Stimulated activated naive B cell treated with anti-CD40 and anti-IgM and Interleukin-4, amounts not matched to agents 10 μg/mL and 1 μg/mL and 100 μg/mL, for 72 hours (primary cell): Measurements from ENCODE around the gene SEC11A.
"Not testable (repeated sequence)": the region's sequence is repeated elsewhere in the genome, so short reads cannot be mapped to it uniquely, and the experiment has no call there.

Experiments used
- ATAC-seq, 2 donors: fragments of 150-1000 bp; cut with Tn5 transposase; replicated peaks; 2 replicates each; pipeline ENCODE4 v1.10.0; 2021; ENCODE audit warnings: moderate library complexity in 1 of 2
- DNase-seq: peaks from one replicate; pipeline ENCODE4 v3.0.0; 2021
- H3K27ac Mint-ChIP-seq: one replicate; pipeline ENCODE4 v1.8.0; 2022; ENCODE audit warnings: mild to moderate bottlenecking, mixed read lengths
- H3K27me3 Mint-ChIP-seq, 2 donors: one replicate each; pipeline ENCODE4 v1.8.0; 2022; ENCODE audit warnings: mixed read lengths in 2 of 2
- H3K36me3 Mint-ChIP-seq, 2 donors: one replicate each; pipeline ENCODE4 v1.8.0; 2022; ENCODE audit warnings: mixed read lengths in 2 of 2, mild to moderate bottlenecking in 1 of 2
- H3K4me1 Mint-ChIP-seq, 2 donors: one replicate each; pipeline ENCODE4 v1.8.0; 2022; ENCODE audit warnings: mixed read lengths in 2 of 2, mild to moderate bottlenecking in 1 of 2
- H3K4me3 Mint-ChIP-seq, 2 donors: one replicate each; pipeline ENCODE4 v1.8.0; 2022; ENCODE audit warnings: mild to moderate bottlenecking in 2 of 2, mixed read lengths in 2 of 2, moderate library complexity in 1 of 2
- H3K9me3 Mint-ChIP-seq, 2 donors: one replicate each; pipeline ENCODE4 v1.8.0; 2022; ENCODE audit warnings: mixed read lengths in 2 of 2, mild to moderate bottlenecking in 1 of 2

SEC11A gene

DNA sequence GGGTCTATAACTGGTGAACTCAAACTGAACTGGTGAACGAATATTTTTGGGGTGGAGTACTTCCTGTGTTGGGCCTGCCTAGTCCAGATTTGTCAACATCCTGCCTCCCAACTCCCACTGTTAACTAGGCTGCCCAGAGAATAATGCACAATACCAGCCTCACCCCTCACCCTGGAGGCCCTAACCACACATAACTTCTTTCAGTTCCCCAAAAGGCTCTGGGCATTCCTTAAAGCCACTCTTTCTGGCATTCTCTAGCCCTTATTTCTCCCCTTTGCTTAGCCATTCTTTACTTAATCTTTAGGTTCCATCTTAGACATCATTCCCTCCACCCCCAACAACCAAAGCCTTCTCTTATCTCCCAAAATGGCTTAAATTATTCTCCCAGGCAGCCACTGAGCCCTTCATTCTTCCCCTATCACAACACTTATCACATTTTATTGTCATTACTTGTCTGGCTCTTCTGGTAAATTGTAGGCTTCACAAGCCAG, 9.1 kb upstream of the SEC11A start:
- no peak for DNase-seq
- H3K4me3 Mint-ChIP-seq: peak overlapping the region; percentile 26 to 50
- no peaks in the 10 kb centered on the region for H3K27me3 Mint-ChIP-seq
- peaks cover 23 to 51% of the 10 kb centered on the region in 2 donors for H3K4me1 Mint-ChIP-seq
- H3K9me3 Mint-ChIP-seq: no peaks in the 10 kb centered on the region
- ATAC-seq: peak; percentile 81 to 85
- H3K36me3 Mint-ChIP-seq: no peaks in the 10 kb centered on the region
- peak overlapping the region; percentile 81 for H3K27ac Mint-ChIP-seq

DNA sequence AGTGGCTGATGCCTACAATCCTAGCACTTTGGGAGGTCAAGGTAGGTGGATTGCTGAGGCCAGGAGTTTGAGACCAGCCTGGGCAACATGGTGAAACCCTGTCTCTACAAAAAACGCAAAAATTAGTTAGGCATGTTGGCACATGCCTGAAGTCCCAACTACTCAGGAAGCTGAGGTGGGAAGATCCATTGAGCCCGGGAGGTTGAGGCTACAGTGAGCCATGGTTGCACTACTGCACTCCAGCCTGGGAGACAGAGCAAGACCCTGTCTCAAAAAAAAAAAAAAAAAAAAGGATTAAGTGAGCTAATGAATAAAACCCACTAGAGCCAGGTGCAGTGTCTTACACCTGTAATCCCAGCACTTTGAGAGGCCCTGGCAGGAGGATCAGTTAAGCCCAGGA, 6.7 kb upstream of the SEC11A start:
- no peak for DNase-seq
- Mint-ChIP-seq H3K4me3 (no peak overlapping the region), H3K36me3 (no peaks in the 10 kb centered on the region), H3K27me3 (no peaks in the 10 kb centered on the region), H3K4me1 (peaks cover 15 to 52% of the 10 kb centered on the region in 2 donors), H3K27ac (peak overlapping the region; percentile 51), H3K9me3 (no peaks in the 10 kb centered on the region)
- ATAC-seq: no peak

DNA sequence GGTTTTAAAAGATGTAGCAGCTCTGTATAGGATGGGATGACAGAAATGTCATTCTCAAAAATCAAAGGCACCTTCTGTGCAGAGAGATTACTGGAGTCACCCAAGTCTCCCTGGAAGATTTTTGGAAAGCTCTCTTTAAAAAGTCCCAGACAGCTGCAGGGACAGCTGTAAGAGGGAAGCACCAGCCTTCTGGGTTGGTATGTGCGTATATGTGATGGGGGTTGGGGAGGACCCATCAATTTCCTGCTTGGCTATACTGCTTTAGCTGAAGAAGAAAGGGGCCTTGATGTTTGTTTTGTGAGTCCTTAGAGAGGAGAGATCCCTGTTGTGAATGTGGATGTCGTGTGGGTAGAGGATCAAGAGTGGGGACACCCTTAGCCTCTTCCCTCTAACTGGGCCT, 5.4 kb upstream of the SEC11A start:
- no peak for ATAC-seq
- peak overlapping the region; percentile 38 for H3K27ac Mint-ChIP-seq
- H3K4me1 Mint-ChIP-seq: peaks cover 15 to 52% of the 10 kb centered on the region in 2 donors
- H3K36me3 Mint-ChIP-seq: no peaks in the 10 kb centered on the region
- H3K27me3 Mint-ChIP-seq: no peaks in the 10 kb centered on the region
- H3K9me3 Mint-ChIP-seq: no peaks in the 10 kb centered on the region
- no peak overlapping the region for H3K4me3 Mint-ChIP-seq
- no peak for DNase-seq

DNA sequence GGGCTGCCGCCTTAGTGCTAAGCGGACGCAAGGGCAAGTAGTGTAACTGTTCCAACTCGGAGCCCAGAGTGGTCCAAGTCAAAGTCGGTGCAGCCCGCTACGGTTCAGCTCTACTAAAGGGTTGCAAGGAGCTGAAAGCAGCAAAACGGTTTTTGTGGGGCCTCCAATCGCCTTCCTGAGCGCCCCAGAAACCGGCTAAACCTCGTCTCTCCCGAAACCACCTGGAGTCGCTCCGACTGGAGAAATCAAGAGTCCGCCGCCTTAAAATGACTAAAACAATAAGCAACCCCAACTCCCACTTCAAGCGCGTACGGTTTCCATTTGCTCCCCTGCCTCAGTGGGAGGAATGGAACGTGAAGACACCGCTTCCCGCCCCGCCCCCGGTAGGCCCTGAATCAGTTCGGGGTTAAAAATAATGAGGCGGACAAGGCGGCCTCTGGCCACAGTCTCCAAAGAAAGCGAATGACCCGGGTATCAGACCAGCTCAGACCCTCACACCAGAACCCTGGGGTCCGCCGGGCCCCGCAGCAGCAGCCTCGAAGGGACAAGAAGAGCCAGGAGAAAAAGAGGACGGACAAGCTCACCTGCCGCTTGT, 401 bp downstream of the SEC11A start:
- DNase-seq: peak; percentile 9
- peak; percentile 6 to 7 for ATAC-seq
- Mint-ChIP-seq H3K4me1 (peaks cover 5 to 40% of the 10 kb centered on the region in 2 donors), H3K4me3 (peak overlapping the region; percentile 94 to 97), H3K9me3 (no peaks in the 10 kb centered on the region), H3K27ac (peak overlapping the region; percentile 93), H3K36me3 (peaks cover 9 to 10% of the 10 kb centered on the region in 2 donors), H3K27me3 (no peaks in the 10 kb centered on the region)

DNA sequence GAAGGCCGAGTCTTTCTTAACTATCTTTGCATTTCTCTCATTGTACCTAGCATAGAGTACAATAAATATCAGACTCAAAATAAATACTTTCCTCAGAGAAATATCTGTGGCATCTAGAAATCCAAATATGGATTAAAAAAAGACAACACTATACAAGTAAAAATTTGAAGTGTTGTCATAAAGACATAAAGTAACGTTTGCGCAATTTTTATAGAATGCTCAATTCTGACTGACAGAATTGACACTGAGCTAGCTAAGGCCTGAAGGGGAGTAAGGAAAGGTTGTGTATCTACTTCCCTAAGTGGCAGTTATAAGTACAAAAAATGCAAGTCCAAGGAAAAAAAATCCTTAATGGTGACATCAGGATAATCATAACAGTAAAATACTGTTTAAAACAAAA, 1.1 kb downstream of the SEC11A start:
- peaks cover 9 to 10% of the 10 kb centered on the region in 2 donors for H3K36me3 Mint-ChIP-seq
- DNase-seq (no peak), ATAC-seq (no peak)
- peak overlapping the region; percentile 93 for H3K27ac Mint-ChIP-seq
- H3K4me3 Mint-ChIP-seq: peak overlapping the region; percentile 94 to 97
- H3K27me3 Mint-ChIP-seq: no peaks in the 10 kb centered on the region
- no peaks in the 10 kb centered on the region for H3K9me3 Mint-ChIP-seq
- peaks cover 5 to 40% of the 10 kb centered on the region in 2 donors for H3K4me1 Mint-ChIP-seq

DNA sequence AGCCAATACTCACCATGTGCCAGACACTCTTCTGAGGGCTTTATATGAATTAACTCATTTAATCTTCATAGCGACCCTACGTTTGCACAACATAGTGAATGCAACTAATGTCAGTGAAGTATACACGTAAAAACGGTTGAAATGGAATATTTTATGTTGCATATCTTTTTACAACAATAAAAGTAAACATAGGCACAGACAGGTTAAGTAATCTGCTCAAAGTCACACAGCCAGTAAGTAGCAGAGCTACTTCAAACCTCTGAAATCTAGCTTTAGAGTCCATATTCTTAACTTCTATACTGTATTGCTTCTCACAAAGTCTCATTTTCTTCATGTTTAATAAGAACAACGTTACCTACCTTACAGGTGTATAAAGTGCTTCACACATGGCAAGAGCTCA, 1.6 kb downstream of the SEC11A start:
- Mint-ChIP-seq H3K9me3 (no peaks in the 10 kb centered on the region), H3K36me3 (peaks cover 9 to 10% of the 10 kb centered on the region in 2 donors), H3K4me3 (peak overlapping the region; percentile 94 to 97), H3K4me1 (peaks cover 5 to 40% of the 10 kb centered on the region in 2 donors), H3K27me3 (no peaks in the 10 kb centered on the region), H3K27ac (peak overlapping the region; percentile 47)
- ATAC-seq (no peak), DNase-seq (no peak)

DNA sequence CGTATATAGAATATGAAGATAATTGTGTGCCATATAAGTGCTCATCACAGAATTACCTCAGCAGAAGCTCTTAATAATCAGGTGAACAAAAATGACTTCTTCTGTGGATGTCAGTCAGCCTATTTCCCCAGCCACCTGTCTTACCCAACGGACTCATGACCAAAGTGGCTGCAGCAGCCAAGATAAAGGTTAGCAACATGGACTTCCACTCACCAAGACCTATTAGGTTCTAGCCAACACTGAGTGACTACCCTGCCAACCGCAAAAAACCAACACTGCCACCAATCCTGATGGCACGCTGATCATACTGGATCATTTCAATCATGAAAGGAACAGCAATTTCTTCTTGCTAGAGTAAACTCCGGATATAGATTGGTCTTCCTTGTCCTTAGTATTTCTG, 12.1 kb downstream of the SEC11A start:
- Mint-ChIP-seq H3K4me3 (no peak overlapping the region), H3K36me3 (peaks cover 26 to 42% of the 10 kb centered on the region in 2 donors), H3K27me3 (no peaks in the 10 kb centered on the region), H3K9me3 (no peaks in the 10 kb centered on the region), H3K4me1 (peaks cover 36 to 61% of the 10 kb centered on the region in 2 donors), H3K27ac (no peak overlapping the region)
- ATAC-seq (no peak), DNase-seq (no peak)

DNA sequence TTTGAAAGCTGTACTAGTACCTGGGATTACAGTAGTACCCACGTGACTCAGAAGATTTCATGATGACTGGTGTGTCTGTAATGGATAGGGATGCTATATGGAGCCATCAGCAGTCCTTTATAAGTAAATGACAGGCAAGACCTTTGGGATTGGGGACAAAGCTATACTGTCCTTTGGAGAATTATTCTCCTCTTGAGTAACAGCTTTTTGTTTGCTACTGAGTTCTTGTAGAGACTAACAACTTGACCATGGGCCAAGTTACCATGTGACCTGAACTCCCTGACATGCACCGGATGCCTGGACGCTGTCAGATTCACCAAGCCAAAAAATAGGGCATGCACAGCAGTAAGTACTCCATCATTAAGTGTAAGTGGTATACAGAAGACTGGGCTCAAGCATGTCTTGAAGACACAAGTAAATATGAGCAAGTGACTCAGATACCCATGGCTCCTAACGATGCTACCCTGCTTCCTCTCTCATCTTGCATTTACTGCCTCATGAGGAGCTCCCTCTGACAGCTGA, 12.9 kb downstream of the SEC11A start:
- no peaks in the 10 kb centered on the region for H3K27me3 Mint-ChIP-seq

DNA sequence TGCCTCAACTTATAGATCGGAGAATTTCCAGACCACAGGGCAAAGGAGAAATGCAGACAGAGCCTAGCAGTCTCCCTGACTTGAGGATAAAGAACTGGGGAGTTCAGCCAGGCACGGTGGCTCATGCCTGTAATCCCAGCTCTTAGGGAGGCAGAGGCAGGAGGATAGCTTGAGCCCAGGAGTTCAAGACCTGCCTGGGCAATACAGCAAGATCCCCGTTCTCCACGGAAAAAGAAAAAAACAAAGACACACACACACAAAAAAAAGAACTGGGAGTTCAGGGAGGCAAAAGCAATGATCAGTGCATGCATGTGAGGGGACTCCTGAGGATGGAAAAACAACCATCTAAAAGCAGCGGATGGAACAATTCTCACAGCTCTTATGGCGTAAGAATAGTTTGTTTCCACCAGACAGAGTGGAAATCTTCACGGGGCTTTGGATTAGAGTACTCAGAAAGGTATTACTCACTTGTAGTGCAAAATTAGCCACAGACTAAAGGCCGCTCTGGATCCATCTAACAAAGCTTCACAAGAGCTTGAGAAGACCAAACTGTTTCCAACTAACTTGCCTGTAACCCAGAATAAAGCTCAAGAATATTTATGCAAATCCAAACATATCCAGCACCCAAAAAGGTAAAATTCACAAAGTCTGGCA, 16.3 kb downstream of the SEC11A start:
- Mint-ChIP-seq H3K27ac (peak overlapping the region; percentile 14), H3K36me3 (peaks cover 20 to 30% of the 10 kb centered on the region in 2 donors), H3K9me3 (no peaks in the 10 kb centered on the region), H3K4me1 (peaks cover 26 to 54% of the 10 kb centered on the region in 2 donors), H3K27me3 (no peaks in the 10 kb centered on the region), H3K4me3 (no peak overlapping the region)
- peak; percentile 61 to 68 for ATAC-seq
- DNase-seq: no peak

More for the DNA sequence above, 12.9 kb downstream of the SEC11A start:
- Mint-ChIP-seq H3K36me3 (peaks cover 22 to 38% of the 10 kb centered on the region in 2 donors), H3K9me3 (no peaks in the 10 kb centered on the region), H3K4me1 (peaks cover 32 to 56% of the 10 kb centered on the region in 2 donors), H3K4me3 (no peak overlapping the region), H3K27ac (peak overlapping the region; percentile 39)
- no peak for ATAC-seq
- no peak for DNase-seq

DNA sequence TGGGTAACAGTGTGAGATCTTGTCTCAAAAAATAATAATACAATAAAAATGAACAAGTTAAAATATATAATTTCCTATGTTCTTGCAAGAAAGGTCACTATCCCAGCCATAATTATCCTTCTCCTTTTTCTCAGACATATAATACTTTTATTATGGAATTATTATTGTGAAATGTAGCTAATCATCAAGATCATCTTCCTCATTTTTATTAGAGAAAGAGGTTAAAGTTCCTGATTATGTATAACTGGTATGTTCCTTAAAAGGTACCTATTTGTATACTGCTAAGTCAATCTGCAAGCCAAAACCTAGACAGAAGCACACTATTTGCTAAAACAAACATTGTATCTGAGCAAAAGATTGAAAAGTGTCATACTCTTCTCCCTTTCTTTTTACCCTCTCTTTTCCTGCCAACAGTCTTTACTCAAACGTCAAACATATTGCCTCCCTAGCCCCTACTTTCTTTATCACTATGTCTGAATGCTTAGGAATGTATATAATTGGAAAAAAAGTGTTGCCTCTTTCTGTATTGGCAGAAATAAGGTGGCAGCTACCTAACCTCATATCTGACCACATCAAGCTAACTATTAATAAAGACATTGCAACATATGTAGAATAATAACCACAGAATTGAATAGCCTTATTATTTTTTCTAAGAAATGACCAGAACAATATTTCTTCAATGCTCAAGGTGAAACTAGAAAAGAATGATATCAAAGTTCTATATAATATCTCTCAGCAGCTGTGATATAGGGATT, 18.5 kb downstream of the SEC11A start:
- H3K27ac Mint-ChIP-seq: no peak overlapping the region

DNA sequence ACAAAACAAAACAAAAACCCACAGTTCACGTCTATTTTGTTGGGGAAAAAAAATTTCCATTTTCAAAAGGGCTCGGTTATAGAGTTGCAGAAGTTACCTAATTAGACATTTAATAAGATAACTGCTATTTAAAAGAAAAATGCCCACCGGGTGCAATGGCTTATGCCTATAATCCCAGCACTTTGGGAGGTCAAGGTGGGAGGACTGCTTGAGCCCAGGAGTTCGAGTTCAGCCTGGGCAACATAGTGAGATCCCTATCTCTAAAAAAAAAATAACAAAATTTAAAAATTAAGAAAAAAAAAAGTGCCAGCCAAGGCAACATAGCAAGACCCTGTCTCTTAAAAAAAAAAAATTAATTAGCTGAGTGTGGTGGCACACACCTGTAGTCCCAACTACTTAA, 19.2 kb downstream of the SEC11A start:
- H3K27me3 Mint-ChIP-seq: no peaks in the 10 kb centered on the region
- ATAC-seq (no peak), DNase-seq (no peak)
- H3K9me3 Mint-ChIP-seq: no peaks in the 10 kb centered on the region
- H3K4me3 Mint-ChIP-seq: no peak overlapping the region
- peaks cover 17 to 22% of the 10 kb centered on the region in 2 donors for H3K36me3 Mint-ChIP-seq
- H3K27ac Mint-ChIP-seq: no peak overlapping the region
- peaks cover 11 to 40% of the 10 kb centered on the region in 2 donors for H3K4me1 Mint-ChIP-seq

More for the DNA sequence above, 18.5 kb downstream of the SEC11A start:
- DNase-seq (no peak), ATAC-seq (no peak)
- Mint-ChIP-seq H3K4me1 (peaks cover 11 to 34% of the 10 kb centered on the region in 2 donors), H3K27me3 (no peaks in the 10 kb centered on the region), H3K9me3 (no peaks in the 10 kb centered on the region), H3K4me3 (no peak overlapping the region), H3K36me3 (peaks cover 12 to 15% of the 10 kb centered on the region in 2 donors)

DNA sequence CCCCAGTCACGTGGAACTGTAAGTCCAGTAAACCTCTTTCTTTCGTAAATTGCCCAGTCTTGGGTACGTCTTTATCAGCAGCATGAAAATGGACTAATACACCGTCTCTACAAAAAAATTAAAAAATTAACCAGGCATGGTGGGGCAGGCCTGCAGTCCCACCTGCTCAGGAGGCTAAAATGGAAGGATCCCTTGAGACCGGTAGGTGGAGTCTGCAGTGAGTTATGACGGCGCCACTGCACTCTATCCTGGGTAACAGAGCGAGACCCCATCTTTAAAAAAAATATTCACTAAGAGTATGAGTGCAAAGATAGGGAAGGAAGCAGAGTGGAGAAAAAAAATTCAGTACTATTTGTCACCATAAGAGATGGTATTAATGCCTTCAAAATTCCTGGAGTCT, 25.6 kb downstream of the SEC11A start:
- ATAC-seq (peak; percentile 43 to 46), DNase-seq (no peak)
- peaks cover 42 to 44% of the 10 kb centered on the region in 2 donors for H3K36me3 Mint-ChIP-seq
- no peaks in the 10 kb centered on the region for H3K27me3 Mint-ChIP-seq
- H3K4me3 Mint-ChIP-seq: no peak overlapping the region
- H3K9me3 Mint-ChIP-seq: peaks cover 6 to 8% of the 10 kb centered on the region in 2 donors
- H3K4me1 Mint-ChIP-seq: peaks cover 14 to 44% of the 10 kb centered on the region in 2 donors
- peak overlapping the region; percentile 20 for H3K27ac Mint-ChIP-seq

DNA sequence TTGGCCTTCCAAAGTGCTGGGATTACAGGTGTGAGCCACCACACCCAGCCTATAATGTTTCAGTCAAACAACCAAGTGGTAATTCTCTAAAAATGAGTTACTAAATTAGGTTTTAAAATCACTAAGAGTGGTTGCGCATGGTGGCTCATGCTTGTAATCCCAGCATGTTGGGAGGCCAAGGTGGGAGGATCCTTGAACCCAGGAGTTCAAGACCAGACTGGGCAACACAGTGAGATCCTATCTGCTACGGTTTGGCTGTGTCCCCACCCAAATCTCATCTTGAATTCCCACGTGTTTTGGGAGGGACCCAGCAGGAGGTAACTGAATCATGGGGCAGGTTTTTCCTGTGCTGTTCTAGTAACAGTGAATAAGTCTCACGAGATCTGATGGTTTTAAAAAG, 26.1 kb downstream of the SEC11A start:
- ATAC-seq (no peak), DNase-seq (no peak)
- no peak overlapping the region for H3K4me3 Mint-ChIP-seq
- no peaks in the 10 kb centered on the region for H3K27me3 Mint-ChIP-seq
- H3K27ac Mint-ChIP-seq: peak overlapping the region; percentile 20
- peaks cover 14 to 43% of the 10 kb centered on the region in 2 donors for H3K4me1 Mint-ChIP-seq
- peaks cover 6 to 8% of the 10 kb centered on the region in 2 donors for H3K9me3 Mint-ChIP-seq
- H3K36me3 Mint-ChIP-seq: peaks cover 45 to 46% of the 10 kb centered on the region in 2 donors

DNA sequence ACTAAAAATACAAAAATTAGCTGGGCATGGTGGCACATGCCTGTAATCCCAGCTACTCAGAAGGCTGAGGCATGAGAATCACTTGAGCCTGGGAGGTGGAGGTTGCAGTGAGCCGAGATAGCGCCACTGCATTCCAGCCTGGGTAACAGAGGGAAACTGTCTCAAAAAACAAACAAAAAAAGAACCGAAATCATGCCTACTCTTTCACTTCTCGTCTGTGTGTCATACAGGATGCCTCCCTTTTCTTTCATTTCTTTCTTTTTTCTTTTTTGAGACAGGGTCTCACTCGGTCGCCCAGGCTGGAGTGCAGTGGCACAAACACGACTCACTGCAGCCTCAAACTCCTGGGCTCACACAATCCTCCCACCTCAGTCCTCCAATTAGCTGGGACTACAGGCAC, 29.5 kb downstream of the SEC11A start:
- DNase-seq: not testable (repeated sequence)
- H3K36me3 Mint-ChIP-seq: peaks cover 51 to 59% of the 10 kb centered on the region in 2 donors
- peak overlapping the region; percentile 84 for H3K27ac Mint-ChIP-seq

More for the DNA sequence above, 29.5 kb downstream of the SEC11A start:
- H3K9me3 Mint-ChIP-seq, H3K27me3 Mint-ChIP-seq: not testable (repeated sequence)
- ATAC-seq: peak; percentile 85 to 88
- Mint-ChIP-seq H3K4me1 (peaks cover 17 to 49% of the 10 kb centered on the region in 2 donors), H3K4me3 (peak overlapping the region; percentile 30 to 62)
